Fibroblast of mammary gland (primary cell): ENCODE results near the gene MARCHF6.
"Not testable (repeated sequence)": the region's sequence is repeated elsewhere in the genome, so short reads cannot be mapped to it uniquely, and the experiment has no call there.

Source experiments
- DNase-seq: peaks from one replicate; pipeline ENCODE4 v3.0.0-alpha.2; 2010; ENCODE audit warnings: low read depth
- H3K4me3 ChIP-seq: 2 replicates; pipeline ENCODE4 v1.5.1; 2011; ENCODE audit warnings: low read depth, mild to moderate bottlenecking, low read length, moderate library complexity; ENCODE audit not compliant: control insufficient read depth
- CTCF ChIP-seq: conservative IDR thresholded peaks from 2 replicates; pipeline ENCODE4 v1.5.1; 2011; ENCODE audit warnings: low read depth, low read length, inconsistent platforms; ENCODE audit not compliant: control insufficient read depth, insufficient read depth

MARCHF6 gene

GRCh38 chr5:10384483-10384882, 31.0 kb downstream of the MARCHF6 start:
- H3K4me3 ChIP-seq = no peak overlapping the region
- TF ChIP-seq CTCF = no peak
- DNase-seq = peak; percentile 25

DNA sequence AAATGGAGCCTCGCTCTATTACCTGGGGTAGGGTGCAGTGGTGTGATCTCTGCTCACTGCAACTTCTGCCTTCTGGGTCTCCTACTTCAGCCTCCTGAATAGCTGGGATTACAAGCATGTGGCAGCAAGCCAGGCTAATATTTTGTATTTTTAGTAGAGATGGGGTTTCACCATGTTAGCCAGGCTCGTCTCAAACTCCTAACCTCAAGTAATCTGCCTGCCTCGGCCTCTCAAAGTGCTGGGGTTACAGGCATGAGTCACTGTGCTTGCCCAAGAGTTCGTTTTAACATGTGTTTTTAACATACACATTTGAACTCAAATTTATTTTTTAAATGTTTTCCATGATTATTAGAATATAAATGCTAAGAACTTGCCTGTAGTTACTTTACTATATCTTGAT, 34.2 kb downstream of the MARCHF6 start:
- peak; percentile 82 for DNase-seq
- no peak for TF ChIP-seq CTCF
- no peak overlapping the region for H3K4me3 ChIP-seq

DNA sequence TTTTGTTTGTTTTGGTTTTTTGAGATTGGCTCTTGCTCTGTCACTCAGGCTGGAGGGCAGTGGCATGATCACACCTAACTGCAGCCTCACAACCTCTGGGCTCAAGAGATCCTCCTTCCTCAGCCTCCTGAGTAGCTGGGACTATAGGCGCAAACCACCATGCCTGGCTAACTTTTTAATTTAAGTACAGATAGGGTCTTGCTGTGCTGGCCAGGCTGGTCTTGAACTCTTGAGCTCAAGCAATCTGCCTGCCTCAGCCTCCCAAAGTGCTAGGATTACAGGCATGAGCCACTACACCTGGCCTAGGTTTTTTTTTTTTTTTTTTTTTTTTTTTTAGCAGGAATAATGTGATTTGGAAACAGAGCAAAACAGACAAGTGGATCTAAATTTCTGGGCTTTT, 37.6 kb downstream of the MARCHF6 start:
- no peak overlapping the region for H3K4me3 ChIP-seq
- TF ChIP-seq CTCF = no peak
- DNase-seq = no peak

- DNase-seq = peak; percentile 30
- not testable (repeated sequence) for H3K4me3 ChIP-seq
Measured at GRCh38 chr5:10392567-10393328, 39.3 kb downstream of the MARCHF6 start.

DNA sequence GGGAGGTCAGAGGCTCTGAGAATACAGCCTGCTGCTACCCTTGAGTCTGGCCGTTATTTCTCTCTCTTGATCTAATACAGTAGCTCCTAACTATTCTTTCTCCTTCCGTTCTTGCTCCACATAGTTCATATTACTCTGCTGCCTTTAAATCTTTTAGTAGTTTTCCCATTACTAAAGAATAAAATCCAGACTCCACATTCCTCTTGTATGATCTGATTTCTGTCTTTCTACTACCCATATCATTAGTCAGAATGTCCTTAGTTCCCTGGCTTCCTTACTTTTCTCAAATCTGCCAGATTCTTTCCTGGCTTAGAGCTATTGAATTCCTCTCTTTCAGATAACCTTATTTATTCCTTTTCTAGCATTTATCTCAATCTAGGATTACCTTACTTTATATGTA, 40.0 kb downstream of the MARCHF6 start:
- DNase-seq = peak; percentile 48
- H3K4me3 ChIP-seq = no peak overlapping the region
- TF ChIP-seq CTCF = no peak

GRCh38 chr5:10396552-10396951, 43.1 kb downstream of the MARCHF6 start:
- no peak for DNase-seq
- TF ChIP-seq CTCF = no peak
- no peak overlapping the region for H3K4me3 ChIP-seq

- H3K4me3 ChIP-seq = no peak overlapping the region
- no peak for DNase-seq
- no peak for TF ChIP-seq CTCF
Measured at GRCh38 chr5:10399839-10400238, 46.3 kb downstream of the MARCHF6 start.
